ENCODE results near the gene PVR. TPM values are rescaled to one million over a fixed set of nuclear protein-coding genes. Genes with fewer than 3 reads are reported as not detected.
A peak's percentile ranks its signal among the peaks of the same experiment; 100 is the strongest.

Gene PVR
- total and polyA plus RNA-seq, 9 of the 15 experiments (the other 6 are each of a cell fraction or from before 2014, with no cell fraction given): 0.89 to 14.5 (median 9.8) TPM

DNA sequence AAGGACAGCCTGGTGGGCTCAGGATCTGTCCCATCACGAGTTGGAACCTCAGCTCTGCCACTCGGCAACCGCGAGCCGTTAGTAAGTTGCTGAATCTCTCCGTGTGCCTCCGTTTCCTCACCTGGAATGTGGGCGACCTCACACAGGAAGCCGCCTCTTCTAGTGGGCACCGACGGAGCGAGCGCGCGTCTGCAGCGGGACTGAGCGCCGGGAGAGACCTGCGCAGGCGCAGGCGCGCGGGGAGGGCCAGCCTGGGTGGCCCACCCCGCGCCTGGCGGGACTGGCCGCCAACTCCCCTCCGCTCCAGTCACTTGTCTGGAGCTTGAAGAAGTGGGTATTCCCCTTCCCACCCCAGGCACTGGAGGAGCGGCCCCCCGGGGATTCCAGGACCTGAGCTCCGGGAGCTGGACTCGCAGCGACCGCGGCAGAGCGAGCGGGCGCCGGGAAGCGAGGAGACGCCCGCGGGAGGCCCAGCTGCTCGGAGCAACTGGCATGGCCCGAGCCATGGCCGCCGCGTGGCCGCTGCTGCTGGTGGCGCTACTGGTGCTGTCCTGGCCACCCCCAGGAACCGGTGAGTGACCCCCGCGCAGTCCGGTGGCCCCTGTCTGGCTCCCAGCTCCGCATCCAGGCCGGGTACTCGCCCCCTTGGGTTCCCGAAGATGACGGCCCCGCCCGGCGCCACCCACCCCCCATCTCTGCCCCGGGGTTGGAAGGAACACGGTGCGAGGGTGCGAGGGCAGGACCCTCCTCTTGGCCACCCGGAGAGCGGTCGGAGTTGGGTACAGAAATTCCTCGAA is at the start of gene PVR (continued):
- TF ChIP-seq NR3C1 (CRISPR knock-in tag; IDR thresholded peaks at IDR 0.05) (no peak), PHF8 (IDR thresholded peaks at IDR 0.05; ENCODE audit: borderline replicate concordance, low read length) (peak; percentile 60; the same call in 1 of the 2 replicates), MAZ (CRISPR knock-in tag; conservative IDR thresholded peaks at IDR 0.05 in 1 of 2, IDR thresholded peaks at IDR 0.05 in 1 of 2) (peak; percentile 19 to 58; a peak in 2 of 4 replicates), SMAD2 (IDR thresholded peaks at IDR 0.05; ENCODE audit: low read depth, low read length) (no peak), MTA3 (IDR thresholded peaks at IDR 0.05; ENCODE audit: borderline replicate concordance) (0 out of 2 replicates have a peak, but pooled peaks have one; percentile 28), NCOA4 (IDR thresholded peaks at IDR 0.05; ENCODE audit: partially characterized antibody) (no peak), L3MBTL2 (IDR thresholded peaks at IDR 0.05) (peak; percentile 31; the same call in 1 of the 2 replicates), RB1 (IDR thresholded peaks at IDR 0.05; ENCODE audit: low read depth) (0 out of 2 replicates have a peak, but pooled peaks have one; percentile 31)

DNA sequence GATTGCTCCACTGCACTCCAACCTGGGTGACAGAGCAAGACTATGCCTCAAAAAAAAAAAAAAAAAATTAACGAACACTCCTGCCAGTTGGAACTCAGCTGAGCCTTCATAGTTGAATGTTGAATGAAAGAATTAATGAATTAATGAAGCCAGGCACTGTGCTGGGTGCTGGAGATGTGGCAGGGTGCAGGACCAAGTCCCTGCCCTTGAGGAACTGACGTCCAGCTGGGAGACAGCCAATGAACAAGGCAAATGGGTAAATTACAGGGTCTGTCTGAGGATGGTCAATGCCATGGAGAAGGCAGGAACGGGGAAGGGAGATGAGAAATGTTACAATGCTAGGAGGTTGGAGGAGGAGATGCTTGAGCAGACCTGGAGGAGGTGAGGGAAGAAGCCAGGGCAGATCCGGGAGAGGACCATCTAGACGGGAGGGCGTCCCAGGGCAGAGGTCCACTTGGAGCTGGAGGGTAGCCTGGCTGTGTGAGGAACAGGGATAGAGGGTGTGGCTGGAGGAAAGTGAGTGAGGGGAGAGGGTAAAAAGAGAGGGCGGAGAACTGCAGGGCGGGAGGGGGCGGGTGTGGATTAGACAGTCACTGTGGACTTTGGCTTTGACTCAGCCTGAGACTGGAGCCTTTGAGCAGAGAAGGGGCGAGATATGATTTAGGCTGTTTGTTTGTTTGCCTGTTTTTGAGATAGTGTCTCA is 47.1 kb upstream of the PVR start:
- Histone ChIP-seq H3K9me3 (replicated peaks; ENCODE audit: control insufficient read depth, insufficient read depth, low read depth, low read length) (no peaks in the 10 kb centered on the region; the same call in 1 of the 2 replicates), H3K4me3 (no peak overlapping the region), H3K4me1 (replicated peaks in 1 of 2; ENCODE audit: control insufficient read depth in 2 of 2, insufficient read depth in 2 of 2, low read length in 2 of 2) (peaks cover 20 to 24% of the 10 kb centered on the region in 2 experiments), H3K4me2 (ENCODE audit: insufficient read depth, low read length) (no peak overlapping the region), H3K79me2 (ENCODE audit: control insufficient read depth, insufficient read depth, low read length) (no peaks in the 10 kb centered on the region), H3K27me3 (ENCODE audit: control insufficient read depth in 2 of 2, insufficient read depth in 2 of 2, low read length in 2 of 2) (peaks cover 2 to 3% of the 10 kb centered on the region in 2 experiments; a peak in 4 of 5 replicates), H3K27ac (ENCODE audit: extremely low read depth, low read depth, low read length) (no peak overlapping the region), H3K36me3 (ENCODE audit: control insufficient read depth, insufficient read depth, low read length) (no peaks in the 10 kb centered on the region), H3K9me1 (ENCODE audit: control insufficient read depth, insufficient read depth, low read length) (no peaks in the 10 kb centered on the region), H4K20me1 (replicated peaks; ENCODE audit: control insufficient read depth, insufficient read depth, low read length) (no peaks in the 10 kb centered on the region), H3K9ac (ENCODE audit: insufficient read depth in 1 of 2, low read depth in 2 of 2, low read length in 2 of 2) (no peak overlapping the region), H2AFZ (ENCODE audit: low read depth, low read length) (0 out of 2 replicates have a peak overlapping the region, but pooled peaks have one; percentile 9)
- FAIRE-seq (no peak), DNase-seq (ENCODE audit: extremely low read depth in 1 of 4, low spot score in 3 of 4) (peak in 2 of 4 experiments; percentile 21 to 23), ATAC-seq (peak; percentile 52)
- TF ChIP-seq POLR2A (conservative IDR thresholded peaks at IDR 0.05) (no peak), ZNF589 (CRISPR knock-in tag; IDR thresholded peaks at IDR 0.05; ENCODE audit: low read depth) (no peak), ZNF24 (IDR thresholded peaks at IDR 0.05) (peak; percentile 73; the same call in 1 of the 2 replicates), TOE1 (IDR thresholded peaks at IDR 0.05; ENCODE audit: borderline replicate concordance) (no peak), TOE1 (CRISPR knock-in tag; IDR thresholded peaks at IDR 0.05; ENCODE audit: borderline replicate concordance, low read depth) (no peak), ZNF740 (CRISPR knock-in tag; IDR thresholded peaks at IDR 0.05) (no peak), ZNF740 (tag; IDR thresholded peaks at IDR 0.05) (no peak), EGR1 (conservative IDR thresholded peaks at IDR 0.05) (peak; percentile 51), MAZ (CRISPR knock-in tag; conservative IDR thresholded peaks at IDR 0.05 in 1 of 2, IDR thresholded peaks at IDR 0.05 in 1 of 2) (no peak)
- TF ChIP-seq, protein P1, sequence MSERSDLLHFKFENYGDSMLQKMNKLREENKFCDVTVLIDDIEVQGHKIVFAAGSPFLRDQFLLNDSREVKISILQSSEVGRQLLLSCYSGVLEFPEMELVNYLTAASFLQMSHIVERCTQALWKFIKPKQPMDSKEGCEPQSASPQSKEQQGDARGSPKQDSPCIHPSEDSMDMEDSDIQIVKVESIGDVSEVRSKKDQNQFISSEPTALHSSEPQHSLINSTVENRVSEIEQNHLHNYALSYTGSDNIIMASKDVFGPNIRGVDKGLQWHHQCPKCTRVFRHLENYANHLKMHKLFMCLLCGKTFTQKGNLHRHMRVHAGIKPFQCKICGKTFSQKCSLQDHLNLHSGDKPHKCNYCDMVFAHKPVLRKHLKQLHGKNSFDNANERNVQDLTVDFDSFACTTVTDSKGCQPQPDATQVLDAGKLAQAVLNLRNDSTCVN (CRISPR knock-in tag; IDR thresholded peaks at IDR 0.05): 0 out of 2 replicates have a peak, but pooled peaks have one; percentile 20
- BruUV-seq (replicated peaks): no TSS peak
- CTCF ChIA-PET (ENCODE audit: low intra/inter-chr PET ratio): no interaction called here
- POLR2A ChIA-PET: interaction anchor here (1.7 kb wide), 1 partner anchor 8 kb away, joined by 4 read pairs; no protein-coding TSS in a partner anchor
- intact Hi-C loops (cut with micrococcal nuclease) (no loop called here), in situ Hi-C loops (cut with MboI) (no loop called here)
- 17% methylated on average over 8 of the region's 10 CpGs for WGBS (ENCODE audit: insufficient coverage, low coverage, missing lambda C conversion rate)
